Embryonic facial prominence (tissue), 1 donor: ENCODE measurements around the gene COX10.

Source experiments
- DNase-seq: peaks from one replicate; pipeline ENCODE4 v3.0.0-alpha.2; 2016; ENCODE audit errors: extremely low spot score

COX10 gene

GRCh38 chr17:14070344-14070984 lies 1.2 kb downstream of the COX10 start:
- DNase-seq = no peak

- no peak for DNase-seq
These were observed 3.6 kb downstream of the COX10 start for GRCh38 chr17:14072881-14073280.

GRCh38 chr17:14078027-14078426 lies 8.7 kb downstream of the COX10 start:
- DNase-seq = no peak

GRCh38 chr17:14080847-14081251 lies 11.5 kb downstream of the COX10 start:
- DNase-seq = no peak

- no peak for DNase-seq
These were observed 13.5 kb downstream of the COX10 start for GRCh38 chr17:14082848-14083247.

- DNase-seq = no peak
These were observed 15.7 kb downstream of the COX10 start for GRCh38 chr17:14084955-14085354.

GRCh38 chr17:14086189-14086588 lies 16.9 kb downstream of the COX10 start:
- no peak for DNase-seq

- no peak for DNase-seq
These were observed 19.9 kb downstream of the COX10 start for GRCh38 chr17:14089179-14089578.

GRCh38 chr17:14091367-14091766 lies 22.1 kb downstream of the COX10 start:
- no peak for DNase-seq

GRCh38 chr17:14092808-14093207 lies 23.5 kb downstream of the COX10 start:
- no peak for DNase-seq

GRCh38 chr17:14094676-14095601 lies 25.6 kb downstream of the COX10 start:
- DNase-seq = no peak

GRCh38 chr17:14095631-14096030 lies 26.3 kb downstream of the COX10 start:
- DNase-seq = no peak

GRCh38 chr17:14098246-14098645 lies 28.9 kb downstream of the COX10 start:
- no peak for DNase-seq

- no peak for DNase-seq
These were observed 32.7 kb downstream of the COX10 start for GRCh38 chr17:14101976-14102375.

- DNase-seq = no peak
These were observed 34.5 kb downstream of the COX10 start for GRCh38 chr17:14103836-14104235.

- no peak for DNase-seq
These were observed 35.4 kb downstream of the COX10 start for GRCh38 chr17:14104734-14105133.

GRCh38 chr17:14107889-14108288 lies 38.6 kb downstream of the COX10 start:
- no peak for DNase-seq

GRCh38 chr17:14112407-14112806 lies 43.1 kb downstream of the COX10 start:
- DNase-seq = no peak

- DNase-seq = no peak
These were observed 43.8 kb downstream of the COX10 start for GRCh38 chr17:14113137-14113536.

- DNase-seq = no peak
These were observed 47.1 kb downstream of the COX10 start for GRCh38 chr17:14116263-14117024.

GRCh38 chr17:14118951-14119350 lies 49.6 kb downstream of the COX10 start:
- DNase-seq = no peak

GRCh38 chr17:14119546-14119945 lies 50.2 kb downstream of the COX10 start:
- DNase-seq = no peak
